PC-9 (cell line): ENCODE data around the gene POC5. TPM values are rescaled to one million over a fixed set of nuclear protein-coding genes. Genes with fewer than 3 reads are reported as not detected.
"Not testable (repeated sequence)": the region's sequence is repeated elsewhere in the genome, so short reads cannot be mapped to it uniquely, and the experiment has no call there.

ENCODE experiments used
- BruUV-seq: library from RNA; stranded (reverse); fragments of 400-500 nt; replicated peaks from 2 replicates; lab custom pipeline; 2021; lab: Mats Ljungman, UMichigan
- CTCF ChIA-PET: fragments of 300-600 bp; sonication (Branson Sonifier 250); formaldehyde crosslinking; loops from one replicate; lab custom pipeline; 2022; ENCODE audit warnings: antibody characterized with exemption; lab: Charles Lee
- POLR2A ChIA-PET: fragments of 300-600 bp; sonication (Branson Sonifier 250); formaldehyde crosslinking; loops from one replicate; lab custom pipeline; 2022; ENCODE audit warnings: antibody characterized with exemption; ENCODE audit not compliant: unreplicated experiment; lab: Charles Lee
- DNase-seq, 2 experiments: peaks; one replicate each; pipeline versions ENCODE4 v3.0.0 to v3.0.0-alpha.2; 2015 to 2022; ENCODE audit warnings: mixed read lengths in 1 of 2
- H2AFZ ChIP-seq: fragments of 200-600 bp; sonication (generic); 2 replicates; pipeline ENCODE4 v1.8.1; 2017; ENCODE audit warnings: antibody characterized with exemption
- H3F3A ChIP-seq: fragments of 200-600 bp; sonication (generic); 2 replicates; pipeline ENCODE4 v1.8.1; 2017; ENCODE audit warnings: antibody characterized with exemption, mild to moderate bottlenecking, low read depth; ENCODE audit not compliant: insufficient read depth
- H3K27ac ChIP-seq: fragments of 200-600 bp; sonication (generic); 2 replicates; pipeline ENCODE4 v1.6.1; 2016; ENCODE audit warnings: mixed run types
- H3K27me3 ChIP-seq: fragments of 200-600 bp; sonication (generic); 2 replicates; pipeline ENCODE4 v1.6.1; 2016; ENCODE audit warnings: low read depth, mixed run types; ENCODE audit not compliant: insufficient read depth
- H3K36me3 ChIP-seq: fragments of 200-600 bp; sonication (generic); 2 replicates; pipeline ENCODE4 v1.6.1; 2016; ENCODE audit warnings: low read depth, mixed run types
- H3K4me1 ChIP-seq: fragments of 200-600 bp; sonication (generic); replicated peaks from 2 replicates; pipeline ENCODE4 v1.6.1; 2016; ENCODE audit warnings: mixed run types; ENCODE audit not compliant: insufficient read depth
- H3K4me2 ChIP-seq: fragments of 200-600 bp; sonication (generic); 2 replicates; pipeline ENCODE4 v1.6.1; 2017; ENCODE audit warnings: mixed run types
- H3K4me3 ChIP-seq: fragments of 200-600 bp; sonication (generic); 2 replicates; pipeline ENCODE4 v1.6.1; 2016; ENCODE audit warnings: mixed run types
- H3K79me2 ChIP-seq: fragments of 200-600 bp; sonication (generic); 2 replicates; pipeline ENCODE4 v1.6.1; 2017; ENCODE audit warnings: low read depth, mixed run types
- H3K9me2 ChIP-seq: fragments of 200-600 bp; sonication (generic); 2 replicates; pipeline ENCODE4 v1.8.1; 2017; ENCODE audit warnings: mild to moderate bottlenecking; ENCODE audit not compliant: insufficient read depth
- H3K9me3 ChIP-seq: fragments of 200-600 bp; sonication (generic); 2 replicates; pipeline ENCODE4 v1.8.1; 2016; ENCODE audit warnings: low read depth; ENCODE audit not compliant: insufficient read depth
- H4K20me1 ChIP-seq: fragments of 200-600 bp; sonication (generic); 2 replicates; pipeline ENCODE4 v1.8.1; 2017; ENCODE audit not compliant: insufficient read depth
- CTCF ChIP-seq: fragments of 200-600 bp; sonication (generic); conservative IDR thresholded peaks from 2 replicates; pipeline ENCODE4 v1.6.1; 2017; ENCODE audit warnings: mixed run types, antibody characterized with exemption, mild to moderate bottlenecking, moderate library complexity
- EZH2 ChIP-seq: fragments of 200-600 bp; sonication (generic); IDR thresholded peaks from 2 replicates; pipeline ENCODE4 v1.8.0; 2017; ENCODE audit warnings: antibody characterized with exemption, low read depth
- intact Hi-C: fragments of 100-400 bp; cut with micrococcal nuclease; formaldehyde crosslinking; loops from one replicate; pipeline ENCODE4 v1.10.0; 2022; ENCODE audit not compliant: unreplicated experiment
- total RNA-seq: library from RNA; stranded (reverse); gene quantifications from 2 replicates; pipeline ENCODE4 v1.2.3, GENCODE V29; 2021

The POC5 gene
- total RNA-seq, 1 experiment from 2014 or later = 13.1 TPM

DNA sequence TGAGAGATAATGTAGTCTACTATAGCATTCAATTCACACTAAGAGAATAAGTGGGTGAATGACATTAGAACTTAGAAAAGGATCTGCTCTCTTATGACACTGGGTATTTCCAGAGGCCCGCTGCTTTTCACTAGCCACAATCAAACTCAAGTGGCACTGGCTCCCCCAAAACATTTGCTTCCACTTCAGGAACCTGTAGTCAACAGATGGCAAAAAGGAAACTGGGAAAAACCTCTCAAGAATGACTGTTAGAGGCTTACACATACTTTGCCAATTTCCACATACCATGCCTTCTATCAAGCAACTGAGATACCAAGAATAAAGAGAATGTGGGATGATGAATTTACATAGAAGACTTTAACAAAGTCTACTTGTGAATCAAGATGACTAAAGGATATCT is 11.2 kb downstream of the POC5 start:
- Histone ChIP-seq H3K9me3 (no peaks in the 10 kb centered on the region), H2AFZ (no peak overlapping the region), H3K79me2 (no peaks in the 10 kb centered on the region), H3K4me2 (no peak overlapping the region), H3K27me3 (no peaks in the 10 kb centered on the region), H3F3A (no peaks in the 10 kb centered on the region), H4K20me1 (no peaks in the 10 kb centered on the region), H3K27ac (no peak overlapping the region), H3K4me3 (no peak overlapping the region), H3K9me2 (no peaks in the 10 kb centered on the region), H3K4me1 (no peaks in the 10 kb centered on the region), H3K36me3 (peaks cover 8% of the 10 kb centered on the region)
- ChIA-PET POLR2A (no interaction called here), CTCF (no interaction called here)
- DNase-seq = no peak
- intact Hi-C loops = no loop called here
- no peak for TF ChIP-seq EZH2
- TF ChIP-seq CTCF = no peak
- BruUV-seq = no TSS peak

- no peaks in the 10 kb centered on the region for H4K20me1 ChIP-seq
- intact Hi-C loops = no loop called here
- no peaks in the 10 kb centered on the region for H3F3A ChIP-seq
- CTCF ChIA-PET = no interaction called here
- no TSS peak for BruUV-seq
- H3K9me2 ChIP-seq = no peaks in the 10 kb centered on the region
- H3K79me2 ChIP-seq = no peaks in the 10 kb centered on the region
- peaks cover 8% of the 10 kb centered on the region for H3K36me3 ChIP-seq
- no peak overlapping the region for H3K27ac ChIP-seq
- no peaks in the 10 kb centered on the region for H3K4me1 ChIP-seq
- no peak for TF ChIP-seq EZH2
- TF ChIP-seq CTCF = no peak
- no peak overlapping the region for H3K4me3 ChIP-seq
- no peaks in the 10 kb centered on the region for H3K9me3 ChIP-seq
- no peaks in the 10 kb centered on the region for H3K27me3 ChIP-seq
- DNase-seq = no peak
- POLR2A ChIA-PET = no interaction called here
- H3K4me2 ChIP-seq = no peak overlapping the region
- no peak overlapping the region for H2AFZ ChIP-seq
These were observed 15.4 kb downstream of the POC5 start for GRCh38 chr5:75701856-75702255.

- H4K20me1 ChIP-seq, H3K4me3 ChIP-seq, H3K9me3 ChIP-seq, intact Hi-C loops, H3K27me3 ChIP-seq, DNase-seq, H3K4me2 ChIP-seq, H3K27ac ChIP-seq, H3K4me1 ChIP-seq, CTCF ChIA-PET, H3F3A ChIP-seq, BruUV-seq, H2AFZ ChIP-seq, H3K79me2 ChIP-seq, POLR2A ChIA-PET, H3K9me2 ChIP-seq: not testable (repeated sequence)
- peaks cover 21% of the 10 kb centered on the region for H3K36me3 ChIP-seq
These were observed 21.5 kb downstream of the POC5 start for GRCh38 chr5:75695472-75696351.
